GM20000 (cell line): Measurements from ENCODE around the gene PRR7.

ENCODE experiments used
- DNase-seq: peaks from one replicate; pipeline ENCODE4 v3.0.0; 2012; ENCODE audit warnings: low spot score
- CTCF ChIP-seq: IDR thresholded peaks from 2 replicates; pipeline ENCODE4 v1.5.1; 2012; ENCODE audit warnings: mild to moderate bottlenecking, control low read depth; ENCODE audit errors: extremely low read depth, missing control alignments

Gene PRR7

GRCh38 chr5:177403792-177404640, 42.6 kb upstream of the PRR7 start:
- peak; percentile 82 for TF ChIP-seq CTCF
- DNase-seq: peak; percentile 96

- no peak for TF ChIP-seq CTCF
- peak; percentile 26 for DNase-seq
Observed at GRCh38 chr5:177404641-177405179, 41.9 kb upstream of the PRR7 start.

- DNase-seq: no peak
- no peak for TF ChIP-seq CTCF
Observed at GRCh38 chr5:177405312-177405711, 41.3 kb upstream of the PRR7 start.

- DNase-seq: no peak
- TF ChIP-seq CTCF: no peak
Observed at GRCh38 chr5:177405805-177406204, 40.8 kb upstream of the PRR7 start.

- no peak for DNase-seq
- TF ChIP-seq CTCF: no peak
Observed at GRCh38 chr5:177409043-177409801, 37.4 kb upstream of the PRR7 start, which contains the start of gene F12. F12 (minus strand) TSS chr5:177409564; CDS start chr5:177409527, 37 bp downstream.

- no peak for TF ChIP-seq CTCF
- DNase-seq: no peak
Observed at GRCh38 chr5:177410575-177410974, 36.0 kb upstream of the PRR7 start.
